ENCODE measurements around the gene NMNAT3. TPM values are rescaled to one million over a fixed set of nuclear protein-coding genes. Genes with fewer than 3 reads are reported as not detected.
A peak's percentile ranks its signal among the peaks of the same experiment; 100 is the strongest.

The NMNAT3 gene
- total RNA-seq, 1 donor from 2014 or later: 13.6 TPM

DNA sequence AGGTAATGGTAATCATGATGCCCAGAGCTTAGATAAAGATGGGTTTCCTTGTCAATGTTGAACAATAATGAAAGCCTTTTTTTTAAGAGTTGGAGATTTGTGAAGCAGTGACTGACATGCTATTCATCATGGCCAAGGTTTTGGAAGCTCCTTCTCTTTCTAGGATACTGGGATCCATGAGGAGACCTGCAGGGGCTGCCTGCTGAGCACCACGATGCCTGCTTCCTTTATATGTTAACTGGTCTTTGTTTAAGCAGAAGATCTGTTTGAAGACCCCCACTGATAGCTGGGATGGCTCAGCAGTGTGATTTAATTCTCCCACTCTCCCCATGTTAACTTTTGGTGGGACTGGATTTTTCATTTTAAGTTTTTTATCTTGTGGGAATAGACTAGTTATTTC is 154.1 kb downstream of the NMNAT3 start:
- no peaks in the 10 kb centered on the region for H3K27me3 Mint-ChIP-seq (ENCODE audit: low read depth)
- H3K4me3 Mint-ChIP-seq: no peak overlapping the region
- DNase-seq (ENCODE audit: low spot score in 2 of 2, unreplicated experiment in 2 of 2): no peak
- H3K36me3 Mint-ChIP-seq: peaks cover 43% of the 10 kb centered on the region
- peaks cover 31% of the 10 kb centered on the region for H3K4me1 Mint-ChIP-seq
- no peaks in the 10 kb centered on the region for H3K9me3 Mint-ChIP-seq
- peak overlapping the region; percentile 79 for H3K27ac Mint-ChIP-seq
- TF ChIP-seq, protein P1, sequence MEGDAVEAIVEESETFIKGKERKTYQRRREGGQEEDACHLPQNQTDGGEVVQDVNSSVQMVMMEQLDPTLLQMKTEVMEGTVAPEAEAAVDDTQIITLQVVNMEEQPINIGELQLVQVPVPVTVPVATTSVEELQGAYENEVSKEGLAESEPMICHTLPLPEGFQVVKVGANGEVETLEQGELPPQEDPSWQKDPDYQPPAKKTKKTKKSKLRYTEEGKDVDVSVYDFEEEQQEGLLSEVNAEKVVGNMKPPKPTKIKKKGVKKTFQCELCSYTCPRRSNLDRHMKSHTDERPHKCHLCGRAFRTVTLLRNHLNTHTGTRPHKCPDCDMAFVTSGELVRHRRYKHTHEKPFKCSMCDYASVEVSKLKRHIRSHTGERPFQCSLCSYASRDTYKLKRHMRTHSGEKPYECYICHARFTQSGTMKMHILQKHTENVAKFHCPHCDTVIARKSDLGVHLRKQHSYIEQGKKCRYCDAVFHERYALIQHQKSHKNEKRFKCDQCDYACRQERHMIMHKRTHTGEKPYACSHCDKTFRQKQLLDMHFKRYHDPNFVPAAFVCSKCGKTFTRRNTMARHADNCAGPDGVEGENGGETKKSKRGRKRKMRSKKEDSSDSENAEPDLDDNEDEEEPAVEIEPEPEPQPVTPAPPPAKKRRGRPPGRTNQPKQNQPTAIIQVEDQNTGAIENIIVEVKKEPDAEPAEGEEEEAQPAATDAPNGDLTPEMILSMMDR (IDR thresholded peaks at IDR 0.05; ENCODE audit: unreplicated experiment): no peak

DNA sequence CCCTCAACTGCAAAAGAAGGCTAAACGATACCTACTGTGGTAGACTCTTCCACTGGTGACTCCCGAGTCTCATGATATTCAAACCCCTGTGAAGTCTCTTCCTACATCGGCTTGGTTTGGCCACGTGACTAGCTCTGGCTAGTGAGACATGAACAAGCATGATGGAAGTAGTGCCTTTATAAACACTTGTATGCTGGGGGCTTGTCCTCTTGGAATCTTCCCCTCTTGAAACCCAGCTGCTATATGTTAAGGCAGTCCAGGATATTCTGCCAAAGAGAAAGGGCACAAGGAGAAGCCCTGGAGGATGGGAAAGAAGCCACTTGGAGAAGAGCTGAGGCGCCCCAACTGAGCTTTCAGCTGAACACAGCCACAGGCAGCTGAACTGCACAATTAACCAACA is 154.6 kb downstream of the NMNAT3 start:
- H3K9me3 Mint-ChIP-seq: no peaks in the 10 kb centered on the region
- TF ChIP-seq, protein P1 (IDR thresholded peaks at IDR 0.05; ENCODE audit: unreplicated experiment): no peak
- DNase-seq (ENCODE audit: low spot score in 2 of 2, unreplicated experiment in 2 of 2): no peak
- no peak overlapping the region for H3K4me3 Mint-ChIP-seq
- no peaks in the 10 kb centered on the region for H3K27me3 Mint-ChIP-seq (ENCODE audit: low read depth)
- peaks cover 45% of the 10 kb centered on the region for H3K36me3 Mint-ChIP-seq
- H3K4me1 Mint-ChIP-seq: peaks cover 35% of the 10 kb centered on the region
- no peak overlapping the region for H3K27ac Mint-ChIP-seq

DNA sequence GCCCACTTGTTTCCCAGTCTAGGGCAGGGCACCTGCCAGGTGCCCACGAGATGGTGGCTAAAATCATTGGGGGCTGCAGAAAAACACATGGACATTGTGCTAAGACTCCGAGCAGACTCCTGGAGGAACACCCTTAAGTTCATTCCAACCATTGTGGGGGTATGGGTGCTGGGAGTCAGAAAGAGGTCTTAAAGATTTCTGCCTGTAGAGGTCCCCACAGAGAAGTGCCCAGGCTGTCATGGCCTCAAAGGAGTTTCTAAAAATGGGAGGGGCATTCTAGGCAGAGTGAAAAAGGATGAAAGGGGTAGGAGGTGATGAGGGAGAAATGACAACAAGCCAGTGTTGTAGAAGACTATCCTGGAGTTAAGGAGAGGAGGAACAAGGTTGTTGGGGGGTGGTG is 155.4 kb downstream of the NMNAT3 start:
- no peaks in the 10 kb centered on the region for H3K27me3 Mint-ChIP-seq (ENCODE audit: low read depth)
- TF ChIP-seq, protein P1 (IDR thresholded peaks at IDR 0.05; ENCODE audit: unreplicated experiment): no peak
- no peak for DNase-seq (ENCODE audit: low spot score in 2 of 2, unreplicated experiment in 2 of 2)
- H3K27ac Mint-ChIP-seq: peak overlapping the region; percentile 62
- no peak overlapping the region for H3K4me3 Mint-ChIP-seq
- H3K9me3 Mint-ChIP-seq: no peaks in the 10 kb centered on the region
- H3K4me1 Mint-ChIP-seq: peaks cover 36% of the 10 kb centered on the region
- peaks cover 47% of the 10 kb centered on the region for H3K36me3 Mint-ChIP-seq

DNA sequence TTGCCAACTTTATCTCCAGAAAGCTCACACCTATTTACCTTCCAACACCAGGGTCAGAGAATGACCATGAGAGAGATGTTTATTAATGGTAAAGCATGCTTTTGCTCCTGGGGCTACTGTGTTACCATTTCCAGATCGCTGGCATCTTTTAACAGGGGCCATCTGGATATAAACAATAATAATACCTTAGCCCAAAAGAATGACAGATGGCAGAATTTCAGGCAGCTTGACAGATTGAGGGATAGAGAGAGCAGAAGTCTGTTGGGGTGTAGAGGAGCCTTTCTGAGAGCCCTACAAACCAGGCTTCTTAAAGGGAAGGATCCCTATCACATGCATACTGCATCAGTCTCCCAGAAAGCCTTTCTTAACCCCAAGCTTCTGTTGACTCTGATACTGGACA is 156.0 kb downstream of the NMNAT3 start:
- Mint-ChIP-seq H3K9me3 (no peaks in the 10 kb centered on the region), H3K4me1 (peaks cover 36% of the 10 kb centered on the region), H3K27ac (no peak overlapping the region), H3K36me3 (peaks cover 51% of the 10 kb centered on the region), H3K27me3 (ENCODE audit: low read depth) (no peaks in the 10 kb centered on the region), H3K4me3 (no peak overlapping the region)
- no peak for DNase-seq (ENCODE audit: low spot score in 2 of 2, unreplicated experiment in 2 of 2)
- TF ChIP-seq, protein P1 (IDR thresholded peaks at IDR 0.05; ENCODE audit: unreplicated experiment): no peak

DNA sequence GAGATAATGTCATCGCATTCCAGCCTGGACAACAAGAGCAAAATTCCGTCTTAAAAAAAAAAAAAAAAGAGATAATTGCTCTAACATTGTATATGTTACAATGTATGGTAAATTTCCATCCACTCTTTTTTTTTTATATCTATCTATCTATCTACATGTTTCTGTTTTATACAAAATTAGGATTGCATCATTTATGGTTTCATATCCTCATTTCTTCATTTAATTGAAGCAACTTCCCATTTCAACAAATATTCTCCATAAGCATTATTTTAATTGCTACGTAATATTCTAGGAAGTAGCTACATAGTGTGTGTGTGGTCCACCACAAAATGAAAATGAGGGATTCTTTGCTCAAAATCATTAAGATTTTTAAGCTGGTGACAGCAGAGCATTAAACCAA is 156.6 kb downstream of the NMNAT3 start:
- TF ChIP-seq, protein P1 (IDR thresholded peaks at IDR 0.05; ENCODE audit: unreplicated experiment): no peak
- Mint-ChIP-seq H3K27ac (no peak overlapping the region), H3K4me1 (peaks cover 34% of the 10 kb centered on the region), H3K9me3 (no peaks in the 10 kb centered on the region), H3K27me3 (ENCODE audit: low read depth) (no peaks in the 10 kb centered on the region), H3K36me3 (peaks cover 53% of the 10 kb centered on the region), H3K4me3 (no peak overlapping the region)
- DNase-seq (ENCODE audit: low spot score in 2 of 2, unreplicated experiment in 2 of 2): no peak

Data from mesothelial cell of epicardium (in vitro differentiated cells).